ENCODE results near the gene ZNF280A.

GRCh38 chr22:22565981-22566380 lies 45.9 kb upstream of the ZNF280A start:
- no peak for TF ChIP-seq CTCF (IDR thresholded peaks at IDR 0.05 in 2 of 3, conservative IDR thresholded peaks at IDR 0.05 in 1 of 3; ENCODE audit: borderline replicate concordance in 1 of 3, insufficient read depth in 1 of 3, low read depth in 2 of 3, low read length in 2 of 3)
- TF ChIP-seq CEBPB (IDR thresholded peaks at IDR 0.05; ENCODE audit: low read depth), result no peak
- TF ChIP-seq EZH2phosphoT487 (IDR thresholded peaks at IDR 0.05; ENCODE audit: borderline replicate concordance), result no peak
- no peak for TF ChIP-seq POLR2AphosphoS5 (IDR thresholded peaks at IDR 0.05; ENCODE audit: low read depth, low read length)
- no peak for TF ChIP-seq ATF3 (IDR thresholded peaks at IDR 0.05)
- TF ChIP-seq POLR2A (IDR thresholded peaks at IDR 0.05; ENCODE audit: borderline replicate concordance, extremely low read depth, insufficient read depth, insufficient read length), result no peak
- no peak for TF ChIP-seq REST (IDR thresholded peaks at IDR 0.05; ENCODE audit: low read depth)
- no peak for TF ChIP-seq SP1 (IDR thresholded peaks at IDR 0.05; ENCODE audit: low read depth)
- no peak for TF ChIP-seq ZNF274 (IDR thresholded peaks at IDR 0.05; ENCODE audit: low read depth, low read length)
- TF ChIP-seq RAD21 (IDR thresholded peaks at IDR 0.05; ENCODE audit: low read depth), result no peak
